Testis (tissue), 2 donors: ENCODE data around the gene ARID1B.

Experiments used
- CTCF ChIP-seq, 3 experiments: fragments of 450-650 bp in 2 of 3; fragments of 200-600 bp in 1 of 3; sonication (generic) in 1 of 3; IDR thresholded peaks; one replicate each; pipeline ENCODE4 v1.5.1; 2016 to 2019; ENCODE audit warnings: antibody characterized with exemption in 3 of 3, mild to moderate bottlenecking in 2 of 3, moderate library complexity in 1 of 3
- POLR2A ChIP-seq: fragments of 450-650 bp; IDR thresholded peaks from one replicate; pipeline ENCODE4 v1.6.1; 2017; ENCODE audit warnings: antibody characterized with exemption, mild to moderate bottlenecking, moderate library complexity

GRCh38 chr6:157163434-157164159, 386.4 kb downstream of the ARID1B start:
- TF ChIP-seq CTCF (IDR thresholded peaks at IDR 0.05) (no peak), POLR2A (no peak)
